Cortex of kidney (tissue), 1 donor: ENCODE data around the gene VNN1.

Source experiments
- DNase-seq: peaks from one replicate; lab custom pipeline; 2025; lab: John Stamatoyannopoulos, UW

Gene VNN1, protein sequence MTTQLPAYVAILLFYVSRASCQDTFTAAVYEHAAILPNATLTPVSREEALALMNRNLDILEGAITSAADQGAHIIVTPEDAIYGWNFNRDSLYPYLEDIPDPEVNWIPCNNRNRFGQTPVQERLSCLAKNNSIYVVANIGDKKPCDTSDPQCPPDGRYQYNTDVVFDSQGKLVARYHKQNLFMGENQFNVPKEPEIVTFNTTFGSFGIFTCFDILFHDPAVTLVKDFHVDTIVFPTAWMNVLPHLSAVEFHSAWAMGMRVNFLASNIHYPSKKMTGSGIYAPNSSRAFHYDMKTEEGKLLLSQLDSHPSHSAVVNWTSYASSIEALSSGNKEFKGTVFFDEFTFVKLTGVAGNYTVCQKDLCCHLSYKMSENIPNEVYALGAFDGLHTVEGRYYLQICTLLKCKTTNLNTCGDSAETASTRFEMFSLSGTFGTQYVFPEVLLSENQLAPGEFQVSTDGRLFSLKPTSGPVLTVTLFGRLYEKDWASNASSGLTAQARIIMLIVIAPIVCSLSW

DNA sequence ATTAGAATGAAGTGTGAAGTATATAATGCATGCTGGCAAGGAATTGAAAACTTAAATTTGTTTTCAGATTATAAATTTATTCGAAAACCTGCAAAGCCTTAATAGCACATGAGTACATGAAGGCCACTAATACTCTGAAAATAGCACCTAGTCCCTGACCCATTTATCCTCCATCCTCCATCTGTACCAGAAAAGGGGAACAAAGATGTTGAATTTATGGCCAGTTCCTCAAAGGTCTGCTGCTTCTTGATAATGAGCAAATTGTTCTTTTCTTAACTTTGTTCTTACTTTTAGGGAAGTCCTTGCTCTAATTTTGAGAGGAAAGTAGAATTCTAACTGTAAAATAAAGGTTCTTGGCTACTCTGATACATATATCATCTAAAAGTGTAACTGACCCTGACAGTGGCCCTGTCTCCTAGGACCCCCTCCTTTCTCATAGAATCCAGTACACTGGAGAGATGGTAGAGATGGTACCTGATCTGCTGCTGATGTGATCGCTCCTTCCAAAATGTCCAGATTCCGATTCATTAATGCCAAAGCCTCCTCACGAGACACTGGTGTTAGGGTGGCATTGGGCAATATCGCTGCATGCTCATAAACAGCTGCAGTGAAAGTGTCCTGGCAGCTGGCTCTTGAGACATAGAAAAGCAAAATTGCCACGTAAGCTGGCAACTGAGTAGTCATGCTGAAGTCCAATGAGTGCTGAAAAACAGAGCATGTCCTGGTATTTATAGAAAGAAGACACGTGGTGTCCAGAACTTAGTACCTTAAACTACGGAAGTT is at the start of gene VNN1:
Gene VNN1 (minus strand): TSS at position 704 of the 783 bp plus-strand sequence. CDS start 20 bp downstream, at position 684.
- DNase-seq: no peak

DNA sequence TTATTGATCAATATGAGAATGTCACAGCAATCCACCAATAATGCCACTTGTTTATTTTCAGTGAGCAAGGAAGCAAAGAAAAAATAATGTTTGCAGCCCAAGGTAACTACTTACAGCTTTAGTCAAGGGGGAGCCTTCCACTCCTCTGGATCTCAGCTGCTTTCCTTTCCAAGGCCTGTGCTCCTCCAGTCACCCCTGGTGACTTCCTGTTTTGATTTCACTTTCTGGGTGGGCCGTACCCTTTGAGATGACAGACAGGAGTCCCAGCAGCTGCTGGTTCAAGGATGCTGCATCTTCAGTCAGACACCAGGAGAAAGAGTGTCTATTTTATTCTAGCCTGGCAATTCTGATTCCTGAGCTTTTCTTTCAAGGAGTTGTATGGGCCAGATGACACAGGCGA is 49.4 kb upstream of the VNN1 start:
- no peak for DNase-seq

DNA sequence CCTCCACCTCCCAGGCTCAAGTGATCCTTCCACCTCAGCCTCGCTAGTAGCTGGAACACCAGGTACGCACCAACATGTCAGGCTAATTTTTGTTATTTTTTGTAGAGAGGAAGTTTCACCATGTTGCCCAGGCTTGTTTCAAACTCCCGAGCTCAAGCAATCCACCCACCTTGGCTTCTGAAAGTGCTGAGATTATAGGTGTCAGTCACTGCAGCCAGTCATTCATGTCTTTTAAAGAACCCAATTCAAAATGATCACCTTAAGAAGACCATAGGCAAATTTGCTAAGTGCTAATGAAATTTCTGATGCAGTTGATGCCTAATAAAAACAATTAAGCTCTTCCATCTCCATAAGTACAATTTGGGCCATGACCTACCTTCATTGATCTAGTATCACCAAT is 46.4 kb upstream of the VNN1 start:
- DNase-seq: no peak

DNA sequence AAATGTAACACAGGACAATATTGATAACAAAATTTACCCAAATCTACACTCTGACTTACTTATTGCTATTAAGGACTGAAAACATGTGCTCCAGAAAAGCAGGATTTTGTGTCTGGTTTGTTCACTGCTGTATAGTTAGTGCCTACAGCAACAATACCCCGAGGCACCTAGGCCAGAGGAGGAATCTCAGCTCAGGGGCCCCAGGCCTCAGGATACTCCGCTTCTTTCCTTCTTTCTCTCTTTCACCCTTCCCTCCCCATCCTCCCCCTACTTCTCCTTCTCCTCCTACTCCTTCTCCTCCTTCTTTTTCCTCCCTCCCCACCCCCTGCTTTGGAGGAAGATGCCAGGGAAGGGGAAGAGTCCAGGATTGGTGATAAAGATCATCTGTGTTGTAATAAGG is 44.8 kb upstream of the VNN1 start:
- no peak for DNase-seq

DNA sequence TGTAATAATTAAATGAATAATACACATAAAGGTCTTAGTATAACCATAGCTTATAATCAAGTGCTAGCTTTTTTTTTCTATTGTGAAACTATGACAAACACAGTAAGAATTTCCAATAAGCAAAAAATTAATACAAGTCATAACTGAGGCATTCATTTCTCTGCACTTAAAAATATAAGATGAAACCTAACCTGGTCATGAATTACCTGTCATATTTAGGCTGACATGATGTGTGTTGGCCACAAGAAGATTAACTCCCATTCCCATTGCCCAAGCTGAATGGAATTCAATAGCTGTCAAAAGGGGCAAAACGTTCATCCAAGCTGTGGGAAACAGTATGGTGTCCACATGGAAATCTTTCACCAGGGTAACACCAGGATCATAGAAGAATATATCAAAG is 38.4 kb upstream of the VNN1 start:
- no peak for DNase-seq

DNA sequence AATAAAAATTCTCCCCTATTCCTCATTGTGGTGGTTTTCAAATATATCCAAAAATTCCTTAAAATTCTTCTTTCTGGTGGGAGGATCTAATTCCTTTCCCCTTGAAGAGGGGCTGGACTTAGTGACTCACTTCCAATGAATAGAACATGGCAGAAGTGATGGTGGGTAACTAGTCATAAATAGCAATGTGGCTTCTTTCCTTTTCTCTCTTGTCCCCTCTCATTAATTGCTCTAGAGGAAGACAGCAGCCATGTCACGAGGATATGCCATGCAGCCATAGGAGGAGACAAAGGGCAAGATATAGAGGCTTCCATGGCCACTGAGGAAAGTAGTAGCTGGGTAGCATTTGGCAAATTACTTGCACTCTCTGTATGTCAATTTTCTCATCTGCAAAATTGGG is 38.0 kb upstream of the VNN1 start:
- DNase-seq: no peak

DNA sequence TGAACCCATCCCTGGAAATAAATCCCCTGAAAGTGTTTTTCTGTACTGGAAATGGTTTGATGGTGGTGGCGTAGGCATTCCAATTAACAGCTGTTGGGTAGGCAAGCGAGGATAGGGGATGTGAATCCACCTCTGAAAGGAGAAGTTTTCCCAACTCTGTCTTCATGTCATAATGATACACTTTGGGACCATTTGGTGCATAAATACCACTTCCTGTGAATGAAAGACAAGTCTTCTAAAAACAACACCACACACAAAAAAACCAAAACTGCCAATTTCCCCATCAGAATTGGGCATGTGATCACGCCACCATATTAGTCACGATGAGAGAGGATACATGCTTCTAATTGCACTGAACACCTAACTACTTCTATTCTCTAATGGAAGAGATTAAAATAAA is 37.5 kb upstream of the VNN1 start:
- no peak for DNase-seq

DNA sequence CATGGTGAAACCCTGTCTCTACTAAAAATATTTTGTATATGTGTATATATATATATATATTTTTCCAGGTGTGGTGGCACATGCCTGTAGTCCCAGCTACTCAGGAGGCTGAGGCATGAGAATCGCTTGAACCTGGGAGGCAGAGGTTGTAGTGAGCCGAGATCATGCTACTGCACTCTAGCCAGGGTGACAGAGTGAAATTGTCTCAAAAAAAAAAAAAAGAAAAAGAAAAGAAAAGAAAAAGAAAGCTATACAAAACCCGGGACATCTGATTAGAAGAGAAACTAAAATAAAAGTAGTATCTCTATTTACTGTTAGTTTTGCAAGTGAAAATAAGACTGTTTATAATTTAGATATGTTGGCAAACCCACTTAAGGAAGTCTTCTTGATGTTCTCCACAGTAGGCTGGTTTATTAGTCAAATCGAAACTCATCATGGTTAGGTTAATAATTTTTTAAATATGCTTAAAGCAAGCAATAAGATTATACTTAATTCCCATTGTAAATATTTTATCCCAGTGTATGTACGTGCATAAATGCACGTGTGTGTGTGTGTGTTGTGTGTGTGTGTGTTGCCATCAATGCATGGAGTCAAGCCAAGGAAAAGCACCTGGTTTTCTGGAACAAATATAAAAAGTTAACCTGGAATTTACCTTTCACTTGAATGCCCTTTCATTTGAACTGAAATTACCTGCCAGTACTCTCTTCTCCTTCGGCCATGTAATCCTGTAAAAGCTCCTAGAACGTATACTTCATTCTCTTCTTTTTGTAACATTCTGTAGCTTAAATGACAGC is 36.8 kb upstream of the VNN1 start:
- DNase-seq: no peak

DNA sequence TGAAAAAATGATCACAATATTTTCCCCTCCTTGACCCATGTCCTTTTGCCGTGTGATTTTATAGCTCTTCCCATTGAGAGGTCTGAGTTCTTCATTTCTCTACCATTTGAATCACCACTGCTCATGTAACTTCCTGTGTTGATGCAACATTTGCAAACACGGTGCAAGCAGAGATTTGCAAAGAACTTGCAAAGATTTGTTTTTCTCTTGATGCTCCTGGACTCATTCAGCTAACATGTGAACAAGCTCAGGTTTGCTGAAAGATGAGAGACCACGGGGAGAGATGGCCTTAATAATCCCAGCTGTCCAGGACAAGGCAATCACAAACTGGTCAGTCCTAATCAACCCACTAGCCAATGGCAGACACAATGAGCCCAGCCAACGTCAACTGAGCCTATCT is 35.3 kb upstream of the VNN1 start:
- DNase-seq: no peak

DNA sequence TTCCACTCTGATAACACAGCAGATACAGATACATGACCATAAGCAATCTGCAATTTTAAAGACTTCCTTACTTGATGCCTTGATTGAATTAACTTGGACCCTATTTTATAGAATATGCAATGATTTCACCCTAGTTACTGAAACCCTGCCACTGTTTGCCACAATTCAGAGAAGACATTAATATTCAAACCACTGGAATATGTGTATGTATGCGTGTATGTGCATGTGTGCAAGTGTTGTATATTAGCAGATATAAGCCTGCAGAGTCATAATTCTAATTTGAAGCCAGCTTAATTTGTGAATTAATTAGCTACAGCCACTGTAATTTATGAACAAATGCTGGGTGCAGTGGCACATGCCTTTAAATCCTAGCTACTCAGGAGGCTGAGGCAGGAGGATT is 34.6 kb upstream of the VNN1 start:
- no peak for DNase-seq

DNA sequence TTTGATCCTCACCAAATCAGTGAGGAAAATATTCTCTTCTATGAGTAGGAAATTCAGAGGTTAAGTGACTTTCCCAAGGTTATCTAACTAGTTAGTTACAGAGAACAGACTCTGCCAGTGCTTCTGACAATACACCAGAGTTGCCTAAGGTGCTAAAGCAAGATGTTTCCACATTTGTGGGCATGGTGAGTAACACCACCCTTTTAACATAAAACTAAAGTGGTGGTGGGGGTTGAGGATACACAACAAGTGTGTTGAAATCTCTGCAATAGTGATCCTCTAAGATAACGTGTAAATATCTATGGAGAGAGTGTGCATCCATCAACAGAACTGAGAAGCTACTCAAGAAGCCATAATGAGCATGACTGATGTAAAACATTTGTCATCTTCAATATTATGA is 32.2 kb upstream of the VNN1 start:
- no peak for DNase-seq

DNA sequence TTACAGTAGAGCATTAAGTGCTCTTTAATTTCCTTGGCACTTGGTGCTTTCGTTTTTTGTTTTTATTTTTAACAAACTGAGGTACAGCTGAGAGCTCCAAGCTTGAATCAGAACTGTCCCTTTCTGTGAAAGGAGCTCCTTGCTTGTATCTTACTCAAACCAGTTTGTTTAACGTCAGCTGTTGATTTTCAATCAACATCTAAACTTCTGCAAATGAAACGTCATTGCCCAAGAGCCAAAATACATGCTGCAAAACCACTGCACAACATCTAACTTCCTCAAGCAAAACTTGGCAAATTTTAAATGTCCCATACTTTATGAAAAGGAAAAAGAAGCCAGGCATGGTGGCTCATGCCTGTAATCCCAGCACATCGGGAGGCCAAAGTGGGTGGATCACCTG is 28.6 kb upstream of the VNN1 start:
- no peak for DNase-seq

DNA sequence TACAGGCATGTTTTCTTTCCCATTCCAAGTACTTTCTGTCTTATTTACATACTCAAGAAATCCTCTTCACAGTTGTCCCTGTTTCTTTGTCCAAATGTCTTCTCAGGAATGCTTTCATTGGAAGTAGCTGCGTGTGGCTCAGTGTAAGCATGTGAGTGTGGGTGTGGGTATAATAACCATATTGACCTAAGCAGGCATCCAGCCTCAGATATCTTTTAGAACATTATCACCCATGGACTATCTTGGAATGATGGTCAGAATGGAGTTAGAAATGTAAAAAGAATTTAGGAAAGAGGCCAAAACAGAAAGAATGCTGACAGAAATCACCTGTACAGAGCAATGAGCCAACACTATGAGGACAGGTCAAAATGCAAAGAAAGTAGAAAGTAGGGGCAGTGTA is 27.4 kb upstream of the VNN1 start:
- DNase-seq: no peak

DNA sequence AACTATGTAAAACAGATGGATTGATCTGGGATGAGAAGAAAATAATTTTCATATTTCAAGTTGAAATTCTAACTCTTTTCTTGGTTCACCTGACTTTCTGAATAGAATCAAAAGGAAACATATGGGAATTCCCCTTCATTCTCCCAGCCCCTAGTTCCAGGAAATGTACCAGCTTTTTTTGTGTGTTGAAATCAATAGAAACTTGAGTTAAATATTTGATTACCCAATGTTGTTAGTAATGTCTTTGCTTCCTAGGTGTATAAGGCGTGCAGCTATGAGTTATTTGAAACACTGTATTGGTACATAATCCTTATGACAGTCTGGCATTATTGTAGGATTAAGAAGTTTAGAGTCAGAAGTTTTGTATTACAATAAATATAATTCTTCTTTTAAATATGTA is 22.4 kb upstream of the VNN1 start:
- DNase-seq: no peak

DNA sequence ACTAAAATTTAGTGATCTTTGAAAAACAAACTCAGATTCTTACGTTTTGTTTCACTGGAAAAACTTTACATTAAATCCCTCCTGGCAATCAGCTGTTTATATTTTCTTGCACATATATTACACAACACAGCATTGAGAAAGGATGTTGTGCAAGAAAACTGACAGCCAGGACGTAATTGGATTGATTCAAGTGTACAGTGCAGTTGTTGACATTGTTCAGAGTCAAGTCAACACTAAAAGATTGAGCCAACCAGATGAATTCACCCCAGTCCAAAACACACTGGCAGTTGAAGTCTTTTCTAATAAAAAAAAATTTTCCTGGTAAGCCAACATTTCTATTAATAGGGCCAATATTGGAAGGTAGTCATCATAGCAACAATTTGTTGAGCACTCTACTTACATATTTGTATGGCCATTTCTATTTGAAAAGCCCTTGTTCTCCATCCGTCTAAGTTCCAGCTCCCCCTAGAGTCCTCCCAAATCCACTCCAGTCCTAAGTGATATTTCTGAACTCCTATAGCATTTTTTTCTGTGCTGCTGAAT is 20.9 kb upstream of the VNN1 start:
- no peak for DNase-seq

DNA sequence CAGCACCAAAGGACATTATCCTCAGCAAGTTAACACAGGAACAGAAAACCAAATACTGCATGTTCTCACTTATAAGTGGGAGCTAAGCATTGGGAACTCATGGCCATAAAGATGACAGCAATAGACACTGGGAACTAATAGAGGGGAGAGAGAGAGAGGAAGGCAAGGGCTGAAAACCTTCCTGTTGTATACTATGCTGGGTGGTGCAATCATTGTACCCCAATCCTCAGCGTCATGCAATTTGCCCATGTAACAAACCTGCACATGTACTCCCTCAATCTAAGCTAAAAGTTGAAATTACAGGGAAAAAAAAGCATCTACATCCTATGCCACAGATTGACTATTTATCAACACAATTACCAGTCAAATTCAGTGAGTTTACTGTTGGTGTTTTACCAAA is 20.0 kb upstream of the VNN1 start:
- no peak for DNase-seq

DNA sequence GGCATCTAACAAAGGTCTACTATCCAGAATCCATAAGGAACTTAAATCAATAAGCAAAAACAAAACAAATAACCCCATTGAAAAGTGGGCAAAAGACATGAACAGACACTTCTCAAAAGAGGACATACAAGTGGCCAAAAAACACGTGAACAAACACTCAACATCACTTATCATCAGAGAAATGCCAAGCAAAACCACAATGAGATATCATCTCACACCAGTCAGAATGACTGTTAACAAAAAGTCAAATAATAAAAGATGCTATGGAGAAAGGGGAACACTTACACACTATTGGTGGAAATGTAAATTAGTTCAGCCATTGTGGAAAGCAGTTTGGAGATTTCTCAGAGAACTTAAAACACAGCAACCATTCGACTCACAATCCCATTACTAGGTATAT is 19.4 kb upstream of the VNN1 start:
- DNase-seq: no peak

DNA sequence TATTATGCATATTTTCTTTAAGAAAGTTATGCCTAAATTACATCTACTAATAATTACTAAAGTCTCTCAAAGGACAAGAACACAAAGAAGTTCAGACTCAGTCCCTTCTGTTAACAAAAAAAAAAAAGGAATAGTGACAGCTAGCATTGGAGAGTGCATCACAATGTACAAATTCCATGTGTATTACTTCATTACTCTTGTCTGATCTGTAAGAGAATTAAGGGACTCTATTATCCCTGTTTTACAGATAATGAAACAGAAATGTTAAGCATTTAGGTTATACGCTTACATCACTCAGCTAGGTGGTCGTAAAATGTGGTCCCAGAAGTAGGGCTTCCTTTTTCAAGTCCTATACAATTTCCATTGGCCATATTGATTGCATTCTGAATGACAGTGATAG is 17.2 kb upstream of the VNN1 start:
- DNase-seq: no peak

DNA sequence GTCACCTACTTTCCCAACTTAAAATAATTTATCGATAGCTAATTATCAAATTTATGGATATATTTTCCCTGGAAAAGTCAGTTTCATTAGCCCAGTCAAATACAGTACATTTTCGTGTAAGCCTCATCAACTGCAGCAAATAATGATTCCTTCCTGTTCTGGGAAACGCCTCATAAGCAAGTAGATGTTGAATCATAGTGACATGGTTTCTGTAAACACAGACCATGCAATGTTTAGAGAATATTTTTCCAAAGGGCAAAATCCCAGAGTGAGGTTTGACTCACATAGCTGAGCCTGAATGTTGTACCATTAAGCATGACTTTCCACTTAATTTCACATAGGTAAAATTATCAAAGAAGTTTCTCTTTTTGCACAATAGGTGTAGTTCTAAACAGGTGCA is 16.7 kb upstream of the VNN1 start:
- DNase-seq: no peak

DNA sequence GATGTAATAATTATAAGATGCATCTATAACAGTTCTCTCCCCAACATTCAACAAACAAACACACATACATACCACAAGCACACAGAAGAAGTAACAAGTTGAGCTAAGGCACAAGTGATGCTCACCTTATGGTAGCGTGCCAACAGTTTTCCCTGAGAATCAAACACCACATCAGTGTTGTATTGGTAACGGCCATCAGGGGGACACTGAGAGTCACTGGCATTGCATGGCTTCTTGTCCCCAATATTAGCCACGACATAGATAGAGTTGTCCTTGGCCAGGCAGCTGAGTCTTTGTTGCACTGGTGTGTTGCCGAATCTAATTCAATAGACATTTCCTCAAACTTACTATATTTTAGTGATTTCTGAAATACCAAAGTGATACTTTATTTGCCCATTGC is 14.8 kb upstream of the VNN1 start:
- DNase-seq: no peak

DNA sequence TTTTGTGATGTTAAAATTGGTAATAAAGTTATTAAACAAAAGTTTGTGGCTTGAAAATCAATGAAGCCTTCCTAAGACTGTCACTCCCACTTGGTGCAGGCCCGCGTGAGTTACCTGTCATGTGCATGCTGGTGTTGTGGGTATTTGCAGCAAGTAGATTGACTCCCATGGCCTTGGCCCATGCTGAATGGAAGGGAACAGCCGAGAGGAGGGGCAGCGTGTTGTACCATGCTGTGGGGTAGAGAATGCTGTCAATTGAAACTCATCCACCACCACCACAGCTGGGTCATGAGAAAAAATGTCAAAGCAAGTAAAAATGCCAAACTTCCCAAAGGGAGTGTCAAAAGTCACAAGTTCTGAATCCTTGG is 12.7 kb upstream of the VNN1 start:
- DNase-seq: no peak

DNA sequence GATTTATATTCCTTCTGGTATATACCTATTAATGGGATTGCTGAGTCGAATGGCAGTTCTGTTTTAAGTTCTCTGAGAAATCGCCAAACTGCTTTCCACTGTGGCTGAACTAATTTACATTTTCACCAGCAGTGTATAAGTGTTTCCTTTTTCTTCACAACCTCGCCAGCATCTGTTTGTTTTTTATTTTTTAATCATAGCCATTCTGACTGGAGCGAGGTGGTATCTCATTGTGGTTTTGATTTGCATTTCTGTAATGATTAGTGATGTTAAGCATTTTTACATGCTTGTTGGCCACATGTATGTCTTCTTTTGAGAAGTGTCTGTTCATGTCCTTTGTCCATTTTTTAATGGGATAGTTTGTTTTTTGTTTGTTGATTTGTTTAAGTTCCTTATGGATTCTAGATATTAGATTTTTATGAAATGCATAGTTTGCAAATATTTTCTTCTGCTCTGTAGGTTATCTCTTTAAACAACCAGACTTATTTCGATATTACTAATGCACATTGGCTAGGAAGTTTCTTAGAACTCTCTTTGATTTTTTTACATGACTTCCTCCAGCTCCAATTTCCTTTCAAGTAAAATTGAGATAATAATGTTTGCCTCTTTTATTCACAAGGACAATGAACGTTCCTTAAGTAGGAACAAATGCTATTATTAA is 12.2 kb upstream of the VNN1 start:
- DNase-seq: no peak
